Activated CD8-positive, alpha-beta memory T cell treated with anti-CD3 and anti-CD28 coated beads for 48 hours (primary cell): ENCODE measurements around the gene SWAP70.

Experiments used
- DNase-seq, 3 experiments: peaks; one replicate each; pipeline ENCODE4 v3.0.0-alpha.2; 2020; ENCODE audit warnings: low read depth in 2 of 3, low spot score in 2 of 3

SWAP70 gene

DNA sequence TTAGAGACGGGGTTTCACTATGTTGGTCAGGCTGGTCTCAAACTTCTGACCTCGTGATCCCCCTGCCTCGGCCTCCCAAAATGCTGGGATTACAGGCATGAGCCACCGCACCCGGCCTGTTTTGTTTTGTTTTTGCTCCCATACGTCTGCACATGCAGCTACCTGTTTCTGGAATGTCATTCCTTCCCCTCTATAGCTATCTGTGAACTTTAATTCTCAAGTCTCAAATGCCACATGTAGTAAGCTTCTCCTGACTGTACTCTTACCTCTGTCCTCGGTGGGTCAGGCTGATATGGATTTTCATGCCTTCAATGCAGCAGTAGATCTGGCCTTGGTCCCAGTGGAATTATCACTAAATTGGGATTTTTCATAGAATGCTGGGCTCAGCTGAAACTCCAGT, 12.4 kb upstream of the SWAP70 start:
- DNase-seq = no peak

GRCh38 chr11:9651899-9652748, 11.8 kb upstream of the SWAP70 start:
- DNase-seq = no peak

DNA sequence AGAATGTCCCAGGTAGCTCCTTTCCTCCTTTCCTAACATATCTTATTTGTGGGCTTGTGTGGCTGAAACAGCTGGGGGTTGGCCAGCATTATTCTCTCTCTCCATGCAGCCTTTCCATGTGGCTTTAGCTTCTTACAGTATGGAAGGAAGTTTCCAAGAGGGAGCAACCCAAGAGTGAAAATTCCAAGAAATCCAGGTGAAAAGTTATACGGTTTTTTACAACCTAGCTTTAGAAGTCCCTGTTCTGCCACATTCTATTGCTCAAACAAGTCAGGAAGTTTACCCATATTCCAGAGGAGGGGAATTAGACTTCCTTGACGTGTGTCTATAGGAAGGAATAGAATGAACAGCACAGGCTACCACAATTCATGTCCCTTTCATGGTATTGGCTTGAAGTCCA, 10.0 kb upstream of the SWAP70 start:
- no peak for DNase-seq

- DNase-seq = no peak
Observed at GRCh38 chr11:9656864-9657263, 7.0 kb upstream of the SWAP70 start.

DNA sequence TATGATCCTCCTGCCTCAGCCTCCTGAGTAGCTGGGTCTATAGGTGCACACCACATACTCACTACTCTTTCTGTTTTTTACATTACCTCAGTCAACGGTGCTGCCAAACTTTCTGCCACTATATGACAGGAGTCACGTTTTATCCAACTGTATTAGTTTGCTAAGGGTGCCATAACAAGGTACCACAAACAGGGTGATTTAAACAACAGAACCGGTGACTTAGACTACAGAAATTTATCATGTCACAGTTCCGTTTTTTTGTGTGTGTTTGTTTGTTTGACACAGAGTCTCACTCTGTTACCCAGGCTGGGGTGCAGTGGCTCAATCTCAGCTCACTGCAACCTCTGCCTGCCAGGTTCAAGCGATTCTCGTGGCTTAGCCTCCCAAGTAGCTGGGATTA, 6.3 kb upstream of the SWAP70 start:
- no peak for DNase-seq

DNA sequence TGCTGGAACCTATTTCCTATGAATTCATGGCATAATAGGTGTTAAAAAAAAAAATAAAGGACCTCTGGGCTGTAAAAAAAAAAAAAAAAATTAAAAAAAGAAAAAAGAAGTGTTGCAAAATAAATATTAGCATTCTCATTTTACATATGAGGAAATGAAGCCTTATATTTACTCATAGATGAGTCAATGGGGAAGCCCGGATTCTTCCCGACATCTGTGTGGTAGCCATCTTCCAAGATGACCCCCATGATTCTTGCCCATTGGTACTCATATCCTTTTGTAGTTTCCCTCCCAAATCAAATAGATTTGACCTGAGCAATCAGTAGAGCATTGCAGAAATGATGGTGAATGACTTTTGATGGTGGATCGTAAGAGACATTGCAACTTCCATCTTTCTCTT, 3.0 kb upstream of the SWAP70 start:
- no peak for DNase-seq

GRCh38 chr11:9662273-9662672, 1.6 kb upstream of the SWAP70 start:
- DNase-seq = no peak

DNA sequence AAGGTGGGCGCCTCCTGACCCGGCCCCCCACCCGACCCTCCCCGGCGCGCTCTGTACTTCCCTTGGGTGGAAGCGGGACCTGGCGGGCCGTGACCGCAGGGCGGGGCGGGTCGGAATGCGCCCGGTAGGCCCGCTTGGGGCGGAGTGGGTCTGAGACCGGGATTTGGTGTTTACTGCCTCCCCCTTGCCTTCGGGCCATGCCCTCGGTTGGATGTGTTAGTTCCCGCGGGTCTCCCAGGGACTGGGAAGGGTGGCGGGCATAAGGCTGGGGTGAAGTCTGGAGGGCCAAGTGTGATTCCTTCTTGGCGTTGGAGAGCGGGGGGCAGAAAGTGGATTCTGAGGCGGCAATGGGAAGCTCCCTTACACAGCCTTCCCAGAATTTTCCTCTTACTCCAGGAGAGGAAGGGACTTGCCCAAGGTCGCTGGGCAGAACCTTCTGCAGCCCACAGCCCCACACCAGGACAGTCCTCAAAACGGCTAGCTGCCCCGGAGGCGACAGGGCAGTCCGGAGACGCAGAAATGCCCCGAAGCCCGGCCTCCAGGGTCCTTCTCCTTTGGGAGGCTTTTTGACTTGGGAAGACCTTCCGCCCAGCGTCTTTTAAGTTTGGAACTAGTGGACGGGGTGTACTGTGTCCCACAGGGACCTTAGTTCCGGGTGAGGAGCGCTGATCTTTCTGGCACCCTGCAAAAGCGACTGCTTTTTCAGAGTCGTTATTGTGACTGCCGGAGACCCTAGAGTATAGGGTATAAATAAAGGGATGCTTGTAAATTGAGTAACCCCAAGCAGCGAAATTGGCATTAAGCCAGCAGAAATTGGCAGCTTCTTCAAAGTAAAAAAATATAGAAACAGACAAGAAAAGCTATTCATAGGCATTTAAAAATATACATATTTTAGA, 647 bp downstream of the SWAP70 start:
- peak in 1 of 3 experiments; percentile 0 for DNase-seq

DNA sequence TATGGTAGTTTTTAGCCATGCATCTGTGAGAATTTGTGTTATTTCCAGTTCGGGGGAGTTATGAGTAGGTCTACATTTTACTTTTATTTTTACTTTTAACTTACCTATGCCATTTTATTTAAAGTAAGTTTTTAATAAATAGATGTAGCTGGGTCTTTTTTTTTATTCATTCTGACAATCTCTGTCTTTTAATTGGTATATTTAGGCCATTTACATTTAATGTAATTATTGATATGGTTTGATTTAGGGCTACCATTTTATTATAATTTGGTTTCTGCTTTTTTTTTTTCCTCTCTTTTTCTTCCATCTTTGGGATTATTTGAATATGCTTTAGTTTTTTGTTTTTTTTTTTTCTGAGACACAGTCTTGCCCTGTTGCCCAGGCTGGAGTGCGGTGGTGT, 1.9 kb downstream of the SWAP70 start:
- no peak for DNase-seq

DNA sequence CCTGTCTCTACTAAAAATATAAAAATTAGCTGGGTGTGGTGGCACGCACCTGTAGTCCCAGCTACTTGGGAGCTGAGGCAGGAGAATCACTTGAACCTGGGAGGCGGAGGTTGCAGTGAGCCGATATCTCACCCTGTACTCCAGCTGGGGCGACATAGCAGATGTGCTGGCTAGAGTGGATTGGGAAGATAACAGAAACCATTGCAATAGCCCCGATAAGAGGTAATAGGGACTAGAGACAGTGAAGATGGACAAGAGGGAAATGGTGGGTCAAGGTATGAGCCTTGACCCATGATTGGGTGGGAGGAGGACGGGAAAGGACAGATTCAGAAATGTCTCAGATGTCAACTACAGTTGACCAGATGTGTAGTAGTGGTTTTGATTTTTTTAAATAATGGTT, 6.1 kb downstream of the SWAP70 start:
- DNase-seq = no peak

GRCh38 chr11:9672288-9672916, 8.5 kb downstream of the SWAP70 start:
- no peak for DNase-seq

DNA sequence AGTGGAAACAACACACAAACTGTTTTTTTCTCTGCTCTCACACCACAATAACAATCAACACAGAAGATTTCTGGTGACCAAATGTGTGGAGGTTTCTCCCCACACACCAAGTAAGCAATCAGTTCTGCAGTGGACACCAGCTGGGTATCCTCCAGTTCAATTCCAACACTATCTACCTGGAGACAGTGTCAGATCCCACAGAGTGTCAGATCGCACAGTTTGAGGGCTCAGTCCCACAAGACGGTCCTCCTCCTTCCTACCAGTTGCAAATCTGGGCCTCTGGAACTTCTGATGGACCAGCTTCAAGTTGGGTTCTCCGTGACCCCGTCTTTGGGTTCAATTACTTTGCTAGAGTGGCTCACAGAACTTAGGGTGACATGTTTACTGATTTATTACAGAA, 9.0 kb downstream of the SWAP70 start:
- no peak for DNase-seq

GRCh38 chr11:9675691-9676090, 11.8 kb downstream of the SWAP70 start:
- no peak for DNase-seq

DNA sequence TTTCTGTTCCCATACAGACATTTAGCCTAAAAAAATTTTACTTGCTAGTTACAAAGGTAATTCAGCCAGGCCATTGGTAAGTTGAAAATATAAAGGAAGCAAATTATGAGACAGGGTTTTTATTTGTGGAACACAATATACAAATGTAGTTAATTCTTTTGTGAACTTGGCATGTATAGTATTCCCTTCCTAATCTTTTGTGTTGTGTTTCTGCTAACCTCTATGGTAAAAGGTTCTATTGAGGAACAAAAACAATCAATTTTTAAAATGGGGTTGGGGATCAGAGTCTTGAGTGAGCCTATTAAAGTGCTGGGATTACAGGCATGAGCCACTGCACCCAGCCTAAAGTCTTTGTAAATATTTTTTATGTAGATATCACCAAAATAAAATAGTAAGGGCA, 14.1 kb downstream of the SWAP70 start:
- no peak for DNase-seq

DNA sequence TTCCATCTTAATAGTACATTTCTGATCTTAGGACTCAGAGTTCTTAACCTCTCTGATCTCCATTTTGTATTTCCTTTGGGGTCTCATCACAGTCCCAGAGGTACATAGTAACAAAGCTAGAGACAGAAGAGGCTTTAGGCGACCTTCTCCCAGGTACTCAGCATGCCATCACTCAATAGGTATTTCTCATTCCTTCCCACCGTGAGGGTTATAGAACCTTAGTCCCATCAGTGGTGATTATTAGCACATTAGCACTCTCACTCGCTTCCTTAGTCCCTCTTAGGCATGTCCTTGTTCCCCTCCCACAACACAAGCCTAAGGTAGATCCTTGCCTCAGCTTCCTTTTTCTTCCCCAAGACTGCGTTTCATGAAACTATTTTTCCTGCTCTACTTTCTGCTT, 14.7 kb downstream of the SWAP70 start:
- no peak for DNase-seq

DNA sequence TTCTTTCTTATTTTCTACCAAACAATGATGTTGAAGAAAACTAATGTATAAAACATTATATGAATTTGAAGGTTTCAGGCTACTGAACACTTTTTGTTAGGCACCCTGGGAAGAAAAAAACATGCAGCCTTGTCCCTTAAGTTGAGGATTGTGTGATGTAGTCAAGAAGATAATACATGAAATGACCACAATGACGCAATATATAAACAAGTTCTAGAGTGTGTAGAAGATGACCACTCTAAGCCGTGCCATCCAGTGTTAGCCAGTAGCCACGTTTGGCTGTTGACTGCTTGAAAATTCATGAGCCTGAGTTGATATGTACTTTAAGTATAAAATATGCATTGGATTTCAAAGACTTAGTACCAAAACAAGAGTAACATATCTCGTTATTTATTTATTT, 16.2 kb downstream of the SWAP70 start:
- no peak for DNase-seq

DNA sequence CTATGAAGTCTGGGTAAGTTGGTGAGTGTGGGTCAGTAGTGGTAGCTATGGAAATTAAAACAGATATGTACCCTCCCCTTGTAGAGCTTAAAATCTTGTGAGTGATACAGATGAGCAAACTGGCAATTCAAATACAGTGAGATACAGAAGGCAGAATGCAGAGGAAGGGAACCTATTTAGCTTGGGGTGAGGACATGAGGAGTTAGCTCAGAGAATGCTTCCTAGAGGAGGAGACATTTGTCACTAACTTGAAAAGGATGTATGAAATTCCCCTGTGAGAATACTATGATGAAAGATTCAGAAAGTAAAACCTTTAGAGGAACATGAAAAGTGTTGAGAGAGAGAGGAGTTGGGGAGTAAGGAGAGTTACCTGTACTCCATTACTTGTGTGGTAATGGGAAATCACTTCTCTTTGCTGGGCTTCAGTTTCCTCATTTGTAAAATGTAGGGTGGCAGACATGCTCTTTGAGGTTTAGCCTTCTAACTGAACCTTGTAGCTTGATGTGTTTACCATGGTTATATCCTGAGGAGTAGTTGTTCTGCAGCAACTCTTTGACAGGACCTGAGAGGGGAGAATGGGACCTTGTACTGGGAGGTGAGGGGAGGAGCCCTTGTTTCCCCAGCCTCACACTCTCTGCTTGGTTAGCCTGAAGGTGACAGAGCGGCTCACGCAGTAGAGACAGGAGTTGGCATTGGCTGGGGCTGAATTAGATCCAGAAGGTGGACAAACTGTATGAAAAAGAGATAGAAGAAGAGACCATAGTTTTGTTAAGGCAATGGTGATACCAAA, 17.9 kb downstream of the SWAP70 start:
- DNase-seq = no peak

- no peak for DNase-seq
Observed at GRCh38 chr11:9687711-9688477, 24.0 kb downstream of the SWAP70 start.

- DNase-seq = no peak
Observed at GRCh38 chr11:9688716-9689511, 25.0 kb downstream of the SWAP70 start.
